DOHH2 (cell line): ENCODE data around the gene EOLA2.
"Not testable (repeated sequence)": the region's sequence is repeated elsewhere in the genome, so short reads cannot be mapped to it uniquely, and the experiment has no call there.

ENCODE experiments used
- CTCF ChIP-seq: fragments of 200-600 bp; sonication (generic); IDR thresholded peaks from one replicate; pipeline ENCODE4 v1.5.1; 2014; ENCODE audit warnings: antibody characterized with exemption, mild to moderate bottlenecking, low read depth, low read length; ENCODE audit not compliant: poor library complexity, severe bottlenecking
- EZH2phosphoT487 ChIP-seq: fragments of 200-600 bp; sonication (generic); IDR thresholded peaks from 2 replicates; pipeline ENCODE4 v1.6.1; 2017; ENCODE audit warnings: borderline replicate concordance, mild to moderate bottlenecking, antibody characterized with exemption, low read length, moderate library complexity, mixed read lengths

DNA sequence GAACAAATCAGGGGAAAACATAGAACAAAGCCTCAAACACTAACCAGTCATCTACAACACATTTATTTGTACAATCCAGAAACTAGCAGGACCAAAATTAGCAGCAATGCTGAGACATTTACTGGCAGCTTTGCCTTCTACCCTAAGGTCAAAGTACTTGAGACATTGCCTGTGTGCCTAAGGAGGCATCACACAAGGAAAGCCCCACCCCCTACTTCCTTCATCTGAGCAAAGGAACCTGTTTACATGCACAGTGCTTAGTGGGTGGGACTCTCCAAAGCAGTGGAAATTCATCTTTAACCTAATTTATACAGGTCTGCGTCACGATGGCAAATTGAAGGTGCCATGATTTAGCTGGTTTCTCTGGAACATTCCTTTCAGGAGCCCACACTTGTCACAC, 6.1 kb downstream of the EOLA2 start:
- TF ChIP-seq CTCF, EZH2phosphoT487: not testable (repeated sequence)
